HG02852 (cell line): Measurements from ENCODE around the gene HDAC3.

Experiments
- ATAC-seq: cut with Tn5 transposase; IDR thresholded peaks from one replicate; pipeline ENCODE4 v1.9.1; 2021; ENCODE audit warnings: mild to moderate bottlenecking, moderate library complexity; ENCODE audit not compliant: unreplicated experiment

Gene HDAC3

DNA sequence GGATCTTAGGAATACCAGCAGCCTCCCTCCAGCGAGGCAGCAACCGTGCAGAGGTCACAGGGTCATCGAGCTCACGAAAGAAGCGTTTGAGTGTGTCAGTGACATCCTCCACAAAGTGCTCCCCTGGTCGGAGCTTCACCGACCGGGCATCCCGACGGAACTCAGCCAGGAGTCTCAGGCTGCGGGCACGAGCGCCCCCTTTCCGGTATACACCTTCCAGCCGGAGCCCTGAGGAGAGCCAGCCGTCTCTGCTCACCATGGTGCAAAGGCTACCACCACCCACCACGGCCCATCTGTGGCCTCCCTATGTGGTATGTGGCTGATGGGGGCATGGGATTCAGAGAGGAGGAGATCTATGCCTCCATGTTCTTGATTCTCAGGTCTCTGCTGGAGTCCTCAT lies 25.4 kb upstream of the HDAC3 start:
- ATAC-seq, result no peak

DNA sequence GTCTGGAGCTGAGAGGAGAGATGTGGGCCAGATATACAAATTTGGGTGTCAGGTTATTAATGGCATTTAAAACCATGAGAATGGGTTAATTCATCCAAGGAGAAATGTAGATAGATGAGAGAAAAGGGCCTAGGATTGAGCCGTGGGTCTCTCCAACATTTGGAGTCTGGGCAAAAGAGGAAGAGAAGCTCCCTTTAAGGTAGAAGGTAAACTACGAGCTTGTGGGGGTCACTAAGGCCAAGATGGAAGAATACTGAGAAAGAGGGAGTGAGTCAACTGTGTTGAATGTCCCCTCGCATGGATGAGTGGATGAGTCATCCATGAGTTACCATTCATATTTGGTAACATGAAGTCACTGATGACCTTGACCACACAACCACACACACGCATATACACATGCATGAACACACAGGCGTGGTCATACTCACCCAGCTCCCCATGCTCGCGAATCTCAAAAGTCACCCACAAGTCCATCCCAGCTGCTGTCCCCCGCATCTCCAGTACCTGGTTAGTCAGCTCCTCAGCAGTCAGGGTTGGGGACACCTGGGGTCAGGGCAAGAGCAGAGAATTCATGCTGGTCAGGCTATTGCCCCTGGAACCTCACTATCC lies 21.4 kb upstream of the HDAC3 start:
- peak; percentile 82 for ATAC-seq

DNA sequence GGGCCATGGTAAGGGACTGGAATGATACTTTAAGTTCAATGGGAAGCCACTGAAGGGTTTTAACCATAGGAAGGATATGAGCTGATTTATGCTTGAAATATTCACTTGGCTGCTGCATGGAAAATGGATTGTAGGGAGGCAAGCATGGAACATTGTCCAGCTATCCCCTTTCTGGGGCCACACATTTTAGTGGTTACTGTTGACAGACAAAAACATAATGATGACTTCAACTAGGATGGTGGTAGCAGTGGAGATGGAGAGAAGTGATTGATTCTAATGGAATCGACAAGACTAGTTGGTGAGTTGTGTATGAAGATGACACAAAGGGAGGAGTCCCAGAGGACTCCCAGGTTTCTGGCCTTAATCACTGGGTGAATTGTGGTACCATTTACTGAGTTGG lies 20.8 kb upstream of the HDAC3 start:
- no peak for ATAC-seq

DNA sequence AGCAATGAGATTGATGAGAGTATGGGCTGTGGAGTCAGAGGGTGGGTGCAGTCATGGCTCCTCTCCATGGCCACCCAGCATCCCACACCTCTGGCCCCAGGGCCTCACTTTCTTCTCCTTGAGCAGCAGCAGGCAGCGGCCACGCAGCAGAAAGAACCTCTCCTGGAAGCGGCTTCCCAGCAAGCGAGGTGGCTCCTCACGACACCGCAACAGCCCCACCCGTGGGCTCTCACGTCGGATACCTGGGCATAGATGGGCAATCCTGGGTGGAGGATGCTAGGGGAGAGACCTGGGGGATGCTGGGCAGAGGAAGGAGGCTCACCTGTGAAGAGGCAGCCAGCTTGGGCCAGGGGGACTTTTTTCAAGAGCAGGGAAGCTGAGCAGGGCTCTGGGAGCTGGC lies 19.7 kb upstream of the HDAC3 start:
- ATAC-seq, result no peak

DNA sequence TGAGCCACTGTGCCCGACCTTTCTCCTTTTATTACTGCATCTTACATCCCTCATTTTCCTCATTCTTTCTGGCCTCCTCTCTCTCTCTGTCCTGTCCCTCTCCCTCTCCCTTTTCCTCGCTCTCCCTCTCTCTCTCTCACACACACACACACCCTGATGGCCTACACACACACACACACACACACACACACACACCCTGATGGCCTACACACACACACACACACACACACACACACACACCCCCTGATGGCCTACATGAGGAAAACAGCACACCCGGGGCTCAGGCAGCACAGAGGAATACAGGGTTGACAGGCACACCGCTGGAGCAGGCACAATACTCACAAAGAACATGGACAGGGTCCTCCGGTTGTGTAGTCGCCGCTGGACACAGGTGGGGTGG lies 18.4 kb upstream of the HDAC3 start:
- no peak for ATAC-seq

DNA sequence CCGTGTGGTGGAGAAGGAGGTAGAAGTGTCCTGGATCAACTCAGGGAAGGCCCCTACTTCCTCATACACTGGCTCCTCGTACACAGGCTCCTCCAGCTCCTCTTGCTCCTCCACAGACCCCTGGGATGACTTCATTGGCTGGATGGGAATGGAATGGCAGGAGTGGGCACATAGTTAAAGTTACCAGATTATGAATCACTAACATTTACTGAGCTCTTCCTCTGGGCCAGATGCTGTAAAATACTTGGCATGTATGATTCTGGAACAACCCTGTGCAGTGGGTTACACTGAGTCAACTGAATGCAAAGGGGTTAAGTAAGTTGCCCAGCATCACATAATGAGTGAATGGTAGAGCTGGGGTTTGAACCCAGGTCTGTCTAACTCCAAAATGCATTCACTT lies 17.6 kb upstream of the HDAC3 start:
- ATAC-seq, result no peak

DNA sequence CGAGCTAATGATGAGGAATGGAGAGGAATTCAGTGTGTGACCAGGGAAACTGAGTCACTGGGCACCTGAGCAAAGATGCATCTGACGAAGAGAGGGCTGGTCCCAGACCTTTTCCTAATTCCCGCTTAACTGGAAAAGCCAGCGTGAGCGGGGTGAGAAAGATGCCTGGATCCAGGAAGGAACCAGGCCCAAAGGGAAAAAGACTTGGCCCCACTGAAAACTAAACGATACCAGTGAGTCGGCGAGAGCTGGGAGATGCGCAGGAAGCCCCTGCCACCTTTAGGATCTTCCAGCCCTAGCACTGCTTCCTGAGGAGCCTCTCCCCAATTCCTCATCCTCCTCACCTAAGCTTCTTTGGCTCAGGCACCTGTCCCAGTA lies 15.1 kb upstream of the HDAC3 start:
- ATAC-seq, result no peak

DNA sequence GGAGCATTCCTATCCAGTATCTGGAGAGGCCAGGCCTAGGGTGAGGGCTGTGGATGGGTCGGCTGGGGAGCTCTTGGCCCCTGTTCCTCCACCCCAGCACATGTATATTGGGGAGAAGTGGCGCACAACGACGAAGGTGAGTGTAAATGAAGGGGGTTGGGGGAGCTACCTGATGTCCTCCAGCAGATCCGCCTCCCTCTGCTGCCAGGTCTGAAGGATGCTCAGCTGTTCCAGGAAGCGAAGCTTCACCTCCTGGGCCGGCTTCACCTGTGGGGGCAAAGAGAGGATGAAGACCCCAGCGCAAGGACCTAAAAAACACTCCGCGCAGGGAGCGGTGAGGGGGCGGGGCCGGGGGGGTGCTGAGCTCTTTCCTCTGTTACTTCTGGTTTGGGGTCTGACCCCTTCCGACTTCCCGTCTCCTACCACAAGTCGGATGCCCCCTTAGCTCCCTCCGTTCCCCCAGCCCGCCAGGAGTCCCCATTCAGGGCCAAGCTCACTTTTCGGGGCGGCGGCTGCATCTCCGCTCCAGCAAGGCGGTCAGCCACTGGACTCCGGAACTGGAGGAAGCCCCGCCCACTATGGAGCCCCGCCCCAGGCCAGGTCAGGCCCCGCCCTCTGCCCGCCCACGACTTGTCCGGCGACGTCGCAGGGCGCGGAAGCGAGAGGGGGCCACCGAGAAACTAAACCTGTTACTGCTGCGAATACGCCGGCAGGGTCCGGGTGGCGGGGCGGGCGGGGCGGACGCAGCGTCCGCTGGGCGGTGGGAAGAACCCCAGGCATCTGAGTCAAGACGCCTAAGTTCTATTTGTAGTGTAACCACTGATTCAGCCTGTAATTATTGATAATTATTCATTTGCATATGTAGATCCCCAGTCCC lies 14.4 kb upstream of the HDAC3 start, which contains the start of gene FCHSD1:
FCHSD1 (minus strand) TSS at position 568 of the 877 bp plus-strand sequence; CDS start at position 518, 50 bp downstream.
- ATAC-seq, result peak; percentile 96

DNA sequence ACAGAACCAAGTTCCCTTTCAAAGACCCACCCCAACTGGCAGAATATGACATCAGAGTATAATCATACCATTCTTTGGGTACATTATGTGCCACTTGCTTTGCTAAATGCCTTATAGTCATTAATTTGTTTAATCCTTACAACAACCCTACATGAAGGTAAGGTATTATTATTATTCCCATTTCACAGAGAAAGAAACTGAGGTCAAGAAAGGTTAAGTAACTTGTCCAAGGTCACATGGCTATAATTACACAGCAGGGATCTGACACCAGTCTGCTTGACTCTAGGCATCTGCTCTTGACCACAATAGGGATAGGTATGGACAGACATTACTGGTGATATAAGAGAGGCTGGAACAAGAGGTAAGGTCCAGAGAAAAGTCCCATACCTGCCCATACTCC lies 13.3 kb upstream of the HDAC3 start:
- ATAC-seq, result no peak

DNA sequence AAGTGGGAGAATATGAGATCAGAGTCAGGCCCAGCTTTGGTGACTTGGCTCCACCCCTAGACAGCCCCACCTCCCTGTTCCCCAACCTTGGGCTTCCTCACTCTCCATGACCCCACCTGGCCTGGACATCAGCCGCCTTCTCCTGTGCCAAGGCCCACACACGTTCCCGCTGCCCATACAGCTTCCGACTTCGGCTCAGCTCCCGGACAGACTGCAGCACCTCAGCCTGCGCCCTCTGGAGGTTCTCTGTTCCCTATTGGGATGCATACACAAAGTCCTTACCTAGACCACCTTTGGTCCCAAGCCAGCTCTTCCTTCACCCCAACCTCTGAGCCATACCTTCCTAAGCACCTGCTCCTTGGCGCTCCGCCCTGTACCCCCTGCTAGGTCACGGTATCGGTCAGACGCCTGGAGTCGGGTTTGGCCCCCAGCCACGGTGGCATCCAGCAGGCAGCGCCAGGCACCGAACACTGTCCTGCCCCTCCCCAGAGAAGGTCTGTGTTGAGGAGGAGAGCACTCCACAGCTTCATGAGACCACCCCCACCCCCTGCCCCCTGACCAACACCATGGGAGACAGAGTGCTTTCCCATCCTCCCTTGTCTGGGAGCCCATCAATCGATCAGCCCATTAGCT lies 12.5 kb upstream of the HDAC3 start:
- ATAC-seq, result no peak

DNA sequence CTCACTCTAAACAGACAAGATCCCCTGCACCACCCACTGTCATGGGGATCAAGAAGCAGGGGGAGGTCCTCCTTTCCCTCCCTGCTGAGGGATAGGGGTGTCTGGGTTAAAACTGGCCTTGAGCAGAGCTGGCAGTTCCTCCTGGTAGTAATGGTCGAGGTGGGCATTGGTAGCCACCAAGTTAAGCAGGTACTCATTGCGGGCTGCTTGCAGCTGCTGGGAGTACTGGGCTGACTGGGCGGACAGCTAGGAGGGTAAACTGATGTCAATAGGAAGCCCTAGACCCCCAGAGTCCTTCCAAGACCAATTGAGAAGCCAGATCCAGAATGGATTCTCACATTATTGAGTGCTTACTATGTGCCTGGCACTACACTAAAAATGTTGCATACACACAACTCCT lies 11.2 kb upstream of the HDAC3 start:
- ATAC-seq, result no peak

DNA sequence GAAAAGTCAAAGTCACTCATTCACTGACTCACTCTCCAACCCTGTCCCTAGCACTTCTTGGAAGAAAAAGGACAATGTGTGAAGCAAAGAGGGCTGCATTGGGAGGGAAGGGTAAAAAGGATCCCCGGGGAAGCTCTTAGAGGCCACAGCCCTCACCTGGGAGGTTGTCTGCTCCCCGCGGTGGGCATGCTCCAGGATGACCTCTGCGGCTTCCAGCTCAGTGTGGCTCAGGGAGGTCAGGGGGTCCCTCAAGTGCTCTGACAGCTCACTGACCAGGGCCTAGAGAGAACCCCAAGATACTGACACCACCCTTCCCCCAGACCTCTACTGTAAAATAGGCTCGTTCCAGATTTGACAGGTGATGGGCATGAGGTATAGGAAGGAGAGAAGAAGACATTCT lies 10.6 kb upstream of the HDAC3 start:
- ATAC-seq, result no peak

DNA sequence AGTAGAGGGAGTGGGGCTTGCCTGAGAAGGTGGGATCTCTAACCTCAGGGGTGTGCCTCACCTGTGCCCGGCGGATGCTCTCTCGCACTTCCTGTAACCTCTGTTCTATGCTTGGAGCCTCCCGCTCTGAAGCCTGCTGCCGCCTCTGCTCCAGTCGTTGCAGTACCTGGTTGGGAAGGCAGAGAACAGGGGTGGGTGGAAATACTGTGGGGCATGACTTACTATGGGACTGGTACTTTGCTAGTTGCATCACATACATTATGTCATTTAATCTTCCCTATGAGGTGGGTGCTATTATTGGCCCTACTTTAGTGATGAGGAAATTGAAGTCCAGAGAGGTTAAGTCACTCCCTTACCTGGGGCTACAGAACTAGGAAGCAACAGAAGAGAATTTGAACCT lies 9.4 kb upstream of the HDAC3 start:
- ATAC-seq, result no peak

DNA sequence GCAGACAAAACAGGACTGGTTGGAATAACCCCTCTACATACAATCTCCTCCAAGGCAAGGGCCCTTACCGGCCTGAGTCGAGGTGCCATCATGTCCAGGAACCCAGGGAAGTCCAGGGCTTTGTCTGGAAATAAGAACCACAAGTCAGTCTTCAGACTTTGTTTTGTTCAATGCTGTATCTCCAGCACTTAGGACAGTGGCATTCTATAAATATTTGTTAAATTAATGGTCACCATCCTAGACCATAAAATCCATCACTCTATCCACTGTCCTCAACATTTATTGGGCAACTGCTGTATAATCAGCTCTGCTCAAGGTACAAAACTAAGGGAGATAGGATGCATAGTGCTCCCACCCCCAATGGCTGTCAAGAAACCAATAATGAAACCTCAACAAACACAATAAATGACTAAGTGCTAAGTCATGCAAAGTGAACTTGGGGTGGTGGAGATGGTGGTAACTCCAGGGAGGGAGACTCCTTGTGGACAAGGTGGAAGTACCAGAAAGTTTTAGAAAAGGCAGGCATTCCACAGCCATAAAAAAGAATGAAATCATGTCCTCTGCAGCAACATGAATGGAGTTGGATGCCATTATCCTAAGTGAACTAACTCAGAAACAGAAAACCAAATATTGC lies 5.1 kb upstream of the HDAC3 start:
- peak; percentile 53 for ATAC-seq

DNA sequence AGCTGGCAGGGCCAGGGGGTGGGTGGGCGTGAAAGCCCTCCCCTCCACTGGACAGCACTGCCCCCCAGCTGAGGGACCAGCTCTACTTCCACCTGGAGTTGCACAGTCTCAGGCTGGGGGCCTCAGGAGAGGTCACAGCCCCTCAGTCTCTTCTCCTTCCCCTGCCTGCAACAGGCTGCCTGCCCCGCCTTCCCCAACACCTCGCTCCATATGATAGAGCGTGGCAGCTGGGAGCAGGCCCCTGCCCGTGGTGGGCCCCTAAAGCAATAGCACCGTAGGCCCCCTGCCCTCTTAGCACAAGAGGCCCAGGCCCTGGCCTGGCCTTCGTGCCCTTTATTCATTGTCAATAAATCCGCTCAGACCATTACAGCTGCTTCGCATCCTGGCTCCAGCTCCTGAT lies 4.0 kb upstream of the HDAC3 start:
- ATAC-seq, result no peak

DNA sequence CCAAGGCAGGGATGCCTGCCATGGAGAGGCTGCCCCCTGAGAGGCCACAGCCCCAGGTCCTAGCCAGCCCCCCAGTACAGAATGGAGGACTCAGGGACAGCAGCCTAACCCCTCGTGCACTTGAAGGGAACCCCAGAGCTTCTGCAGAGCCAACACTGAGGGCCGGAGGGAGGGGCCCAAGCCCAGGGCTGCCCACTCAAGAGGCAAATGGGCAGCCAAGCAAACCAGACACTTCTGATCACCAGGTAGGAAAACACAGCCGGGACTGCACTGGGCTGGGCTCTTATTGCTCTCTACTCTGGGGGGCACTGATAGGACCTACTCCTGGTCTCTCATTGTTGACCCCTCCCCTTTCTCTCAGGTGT lies 3.4 kb upstream of the HDAC3 start:
- ATAC-seq, result no peak

DNA sequence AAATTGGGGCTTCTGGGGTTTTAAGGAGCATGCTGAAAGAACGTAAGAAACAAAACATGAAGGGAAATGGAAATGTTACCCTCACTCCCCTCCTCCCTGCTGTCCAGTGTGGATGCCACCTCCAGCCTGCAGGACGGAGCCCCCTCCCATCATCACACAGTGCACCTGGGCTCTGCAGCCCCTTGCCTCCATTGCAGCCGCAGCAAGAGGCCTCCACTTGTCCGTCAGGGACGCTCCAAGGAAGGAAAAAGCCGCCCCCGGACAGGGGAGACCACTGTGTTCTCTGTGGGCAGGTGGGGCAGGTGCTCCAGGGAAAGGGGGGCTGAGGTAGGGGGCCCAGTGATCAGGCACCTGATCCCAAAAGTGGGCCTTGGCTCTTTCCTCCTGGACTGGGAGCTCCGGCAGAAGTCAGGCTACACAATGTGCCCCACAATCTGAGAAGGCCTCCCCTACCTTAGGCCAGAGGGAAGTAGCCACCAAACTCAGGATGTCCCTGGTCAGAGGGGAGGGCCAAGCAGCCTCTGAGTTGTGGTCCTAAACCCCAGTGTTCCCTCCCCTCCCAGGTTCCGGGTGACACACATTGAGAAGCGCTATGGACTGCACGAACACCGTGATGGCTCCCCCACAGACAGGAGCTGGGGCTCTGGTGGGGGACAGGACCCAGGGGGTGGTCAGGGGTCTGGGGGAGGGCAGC lies 2.9 kb upstream of the HDAC3 start:
- ATAC-seq, result no peak

DNA sequence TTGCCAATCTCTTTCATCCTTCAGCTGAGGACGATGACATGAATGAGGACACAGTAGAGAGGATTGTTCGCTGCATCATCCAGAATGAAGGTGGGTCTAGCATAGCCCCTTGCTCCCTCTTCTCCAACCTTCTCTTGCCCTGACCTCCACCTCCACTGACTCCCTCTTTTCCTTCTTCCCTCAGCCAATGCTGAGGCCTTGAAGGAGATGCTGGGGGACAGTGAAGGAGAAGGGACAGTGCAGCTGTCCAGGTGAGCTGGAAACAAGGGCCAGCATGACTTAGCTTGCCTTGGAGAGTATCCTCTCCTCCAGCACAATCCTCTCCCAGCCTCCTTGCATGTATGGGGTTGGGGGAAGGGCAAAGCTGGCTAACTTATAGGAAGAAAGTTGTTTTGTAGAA lies 2.1 kb upstream of the HDAC3 start:
- no peak for ATAC-seq

DNA sequence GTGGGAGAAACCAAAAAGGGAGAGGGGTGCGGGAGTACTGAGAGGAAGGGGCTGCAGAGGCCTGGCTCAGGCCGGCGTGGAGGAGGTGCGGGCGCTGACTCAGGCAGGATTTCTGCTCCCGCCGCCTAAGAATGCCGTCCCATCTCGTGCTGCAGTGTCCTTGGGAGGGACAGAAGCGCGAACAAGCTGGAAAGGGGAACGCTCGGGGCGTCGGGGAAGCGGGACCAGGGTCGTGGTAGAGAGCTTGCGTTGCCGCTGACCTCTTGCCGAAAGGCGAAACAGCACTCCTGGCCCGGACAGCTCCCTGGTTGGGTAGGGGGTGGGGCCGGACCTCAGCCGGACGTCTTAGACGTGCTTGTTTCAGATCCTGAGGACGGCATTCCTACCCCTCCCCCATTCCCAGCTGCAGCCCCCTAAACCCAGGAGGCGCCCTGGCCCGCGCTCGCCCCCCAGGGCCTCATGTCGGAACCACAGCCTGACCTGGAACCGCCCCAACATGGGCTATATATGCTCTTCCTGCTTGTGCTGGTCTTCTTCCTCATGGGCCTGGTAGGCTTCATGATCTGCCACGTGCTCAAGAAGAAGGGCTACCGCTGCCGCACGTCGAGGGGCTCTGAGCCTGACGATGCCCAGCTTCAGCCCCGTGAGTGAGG lies 1.2 kb upstream of the HDAC3 start:
- ATAC-seq, result peak; percentile 28

DNA sequence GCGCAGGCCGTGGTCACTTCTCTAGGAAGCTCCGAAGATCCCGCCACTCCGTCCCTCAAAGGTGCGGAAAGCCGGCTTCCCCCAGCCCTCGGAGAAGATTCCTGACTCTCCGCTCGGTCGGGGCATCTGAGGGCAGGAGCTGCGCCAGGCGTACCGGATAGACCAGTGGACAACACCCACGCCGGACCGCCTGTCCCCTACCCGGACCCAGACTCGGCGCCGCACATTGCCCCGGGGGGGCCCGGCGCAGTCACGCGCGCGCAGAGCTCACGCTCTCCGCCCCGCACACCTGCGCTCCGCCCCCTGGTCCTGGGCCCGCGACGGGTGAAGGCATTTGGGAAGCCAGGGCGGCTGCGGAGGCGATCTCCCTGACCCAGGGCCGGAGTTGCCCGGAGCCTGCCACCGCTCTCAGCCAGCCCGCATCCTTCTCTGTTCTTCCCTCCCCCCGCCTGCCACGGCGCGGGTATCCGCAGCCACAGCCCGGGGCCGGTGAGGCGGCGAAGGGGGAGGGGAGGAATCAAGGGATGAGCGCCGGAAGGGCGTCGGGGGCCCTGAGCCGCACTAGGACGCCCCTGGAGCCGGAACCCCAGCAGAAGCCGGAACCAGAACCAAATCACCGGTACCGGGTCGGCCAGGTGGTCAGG lies 596 bp upstream of the HDAC3 start:
- peak; percentile 23 for ATAC-seq
